Ovary (tissue), 3 donors: ENCODE results near the gene LDLRAD4.

Experiments
- POLR2A ChIP-seq: fragments of 450-650 bp; IDR thresholded peaks from one replicate; pipeline ENCODE4 v1.6.1; 2017; ENCODE audit warnings: antibody characterized with exemption, mild to moderate bottlenecking, moderate library complexity
- TF ChIP-seq, protein P1 (sequence below), 3 donors: fragments of 450-650 bp in 2 of 3; fragments of 200-600 bp in 1 of 3; IDR thresholded peaks; one replicate each; pipeline versions ENCODE4 v1.5.1 to v1.8.0; 2016 to 2022; ENCODE audit warnings: antibody characterized with exemption in 3 of 3, mild to moderate bottlenecking in 1 of 3
- donor health status: DM: no; HTN: no; CAD: no.

DNA sequence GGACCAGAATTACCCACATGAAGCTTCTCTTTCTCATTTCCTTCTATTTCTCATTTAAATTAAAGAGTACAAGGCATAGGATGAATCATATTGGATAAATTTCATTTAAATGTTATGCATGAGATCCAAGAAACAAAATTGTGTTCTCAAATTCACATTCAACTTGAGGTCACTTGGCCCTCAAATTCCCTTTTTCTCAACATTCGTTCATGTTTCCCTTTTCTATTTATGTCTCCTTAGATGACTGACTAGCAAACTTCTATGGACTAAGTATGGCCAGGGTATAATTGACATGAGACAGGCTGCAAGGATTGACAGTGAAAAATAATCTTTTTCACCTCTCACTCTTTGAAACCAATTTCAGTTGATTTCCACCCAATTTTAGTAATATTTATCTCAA is 4.0 kb upstream of the LDLRAD4 start:
- no peak for TF ChIP-seq POLR2A
- TF ChIP-seq, protein P1, sequence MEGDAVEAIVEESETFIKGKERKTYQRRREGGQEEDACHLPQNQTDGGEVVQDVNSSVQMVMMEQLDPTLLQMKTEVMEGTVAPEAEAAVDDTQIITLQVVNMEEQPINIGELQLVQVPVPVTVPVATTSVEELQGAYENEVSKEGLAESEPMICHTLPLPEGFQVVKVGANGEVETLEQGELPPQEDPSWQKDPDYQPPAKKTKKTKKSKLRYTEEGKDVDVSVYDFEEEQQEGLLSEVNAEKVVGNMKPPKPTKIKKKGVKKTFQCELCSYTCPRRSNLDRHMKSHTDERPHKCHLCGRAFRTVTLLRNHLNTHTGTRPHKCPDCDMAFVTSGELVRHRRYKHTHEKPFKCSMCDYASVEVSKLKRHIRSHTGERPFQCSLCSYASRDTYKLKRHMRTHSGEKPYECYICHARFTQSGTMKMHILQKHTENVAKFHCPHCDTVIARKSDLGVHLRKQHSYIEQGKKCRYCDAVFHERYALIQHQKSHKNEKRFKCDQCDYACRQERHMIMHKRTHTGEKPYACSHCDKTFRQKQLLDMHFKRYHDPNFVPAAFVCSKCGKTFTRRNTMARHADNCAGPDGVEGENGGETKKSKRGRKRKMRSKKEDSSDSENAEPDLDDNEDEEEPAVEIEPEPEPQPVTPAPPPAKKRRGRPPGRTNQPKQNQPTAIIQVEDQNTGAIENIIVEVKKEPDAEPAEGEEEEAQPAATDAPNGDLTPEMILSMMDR (IDR thresholded peaks at IDR 0.05) = no peak
